NK-92 (cell line): ENCODE data around the gene ZNF212.

ENCODE experiments used
- DNase-seq: peaks from one replicate; lab custom pipeline; 2025; ENCODE audit not compliant: unreplicated experiment; lab: John Stamatoyannopoulos, UW

The ZNF212 gene

DNA sequence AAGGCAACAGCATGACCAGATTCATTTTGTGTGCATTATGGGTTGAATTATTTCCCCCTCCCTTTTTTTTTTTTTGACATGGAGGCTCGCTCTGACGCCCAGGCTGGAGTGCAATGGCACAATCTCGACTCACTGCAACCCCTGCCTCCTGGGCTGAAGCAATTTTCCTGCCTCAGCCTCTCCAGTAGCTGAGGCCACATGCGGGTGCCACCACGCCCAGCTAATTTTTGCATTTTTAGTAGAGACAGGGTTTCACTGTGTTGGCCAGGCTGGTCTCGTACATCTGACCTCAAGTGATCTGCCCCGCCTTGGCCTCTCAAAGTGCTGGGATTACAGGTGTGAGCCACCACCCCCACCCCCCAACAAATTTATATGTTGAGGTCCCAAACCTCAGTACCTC lies 64.6 kb downstream of the ZNF212 start:
- no peak for DNase-seq
